ENCODE measurements around the gene SIAH1. TPM values are rescaled to one million over a fixed set of nuclear protein-coding genes. Genes with fewer than 3 reads are reported as not detected.

Gene SIAH1
- total RNA-seq, 1 experiment from 2014 or later = 33.2 TPM

DNA sequence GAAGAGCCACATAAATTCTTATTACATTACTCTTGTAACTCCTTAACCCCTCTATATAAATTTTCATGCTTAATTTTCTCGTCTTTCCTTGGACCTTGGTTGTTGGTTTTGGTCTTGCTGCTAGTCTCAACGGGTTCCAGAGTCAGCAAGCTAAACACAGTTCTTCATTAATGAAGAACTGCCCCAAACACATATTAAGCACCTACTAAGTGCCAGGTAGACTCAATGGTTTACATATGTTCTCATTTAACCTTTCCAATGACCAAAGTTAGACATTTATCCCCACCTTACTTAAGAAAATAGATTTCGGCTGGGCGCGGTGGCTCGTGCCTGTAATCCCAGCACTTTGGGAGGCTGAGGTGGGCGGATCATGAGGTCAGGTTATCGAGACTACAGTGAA, 15.0 kb downstream of the SIAH1 start:
- Histone ChIP-seq H3K27me3 (ENCODE audit: insufficient read depth, low read length) (no peaks in the 10 kb centered on the region), H2AFZ (ENCODE audit: low read length) (no peak overlapping the region), H4K8ac (replicated peaks; ENCODE audit: insufficient read length, low read depth, low read length) (no peak overlapping the region), H2BK5ac (ENCODE audit: insufficient read length, low read length) (no peak overlapping the region), H2BK12ac (ENCODE audit: insufficient read length, low read depth, low read length) (no peak overlapping the region), H3K14ac (ENCODE audit: insufficient read depth, low read length) (no peak overlapping the region), H2BK20ac (ENCODE audit: low read depth, low read length, poor library complexity, severe bottlenecking) (no peak overlapping the region), H4K5ac (ENCODE audit: insufficient read length, low read depth, low read length) (no peak overlapping the region), H3K79me1 (ENCODE audit: insufficient read depth, low read depth, low read length, poor library complexity, severe bottlenecking) (no peaks in the 10 kb centered on the region), H2BK15ac (ENCODE audit: low read depth, low read length) (no peak overlapping the region), H3K56ac (ENCODE audit: insufficient read length, low read depth, low read length) (no peak overlapping the region), H4K91ac (ENCODE audit: insufficient read length, low read depth, low read length) (no peak overlapping the region), H3K9ac (ENCODE audit: extremely low read depth, insufficient read length, low read length) (no peak overlapping the region), H3K4me2 (ENCODE audit: insufficient read depth, insufficient read length, low read length) (no peak overlapping the region), H2BK120ac (ENCODE audit: low read depth, low read length, poor library complexity, severe bottlenecking) (no peak overlapping the region), H2AK5ac (ENCODE audit: insufficient read length, low read length) (no peak overlapping the region), H4K20me1 (ENCODE audit: control insufficient read depth, insufficient read depth, insufficient read length) (no peaks in the 10 kb centered on the region), H3K79me2 (ENCODE audit: insufficient read depth, low read length) (peaks cover 42% of the 10 kb centered on the region), H3K18ac (ENCODE audit: insufficient read length, low read depth, low read length) (no peak overlapping the region), H3K27ac (ENCODE audit: insufficient read length, low read depth, low read length) (no peak overlapping the region), H3K23ac (ENCODE audit: insufficient read length, low read depth, low read length) (no peak overlapping the region), H3K4me1 (ENCODE audit: insufficient read depth, low read length) (peaks cover 6% of the 10 kb centered on the region; the same call in 1 of the 2 replicates), H3T11ph (ENCODE audit: low read length) (no peak overlapping the region), H3K23me2 (ENCODE audit: insufficient read length, low read depth, low read length, poor library complexity, severe bottlenecking) (peaks cover 4% of the 10 kb centered on the region), H3K9me3 (ENCODE audit: control insufficient read depth, low read depth, low read length) (no peaks in the 10 kb centered on the region), H3K4ac (ENCODE audit: low read depth, low read length) (no peak overlapping the region)
- Mint-ChIP-seq H3K4me1 (peaks cover 30 to 31% of the 10 kb centered on the region in 2 experiments), H3K27me3 (ENCODE audit: low read depth) (no peaks in the 10 kb centered on the region), H3K27ac (peak overlapping the region in 1 of 3 experiments; percentile 18; a peak in 1 of 7 replicates), H3K4me3 (no peak overlapping the region), H3K9me3 (no peaks in the 10 kb centered on the region; a peak in 1 of 5 replicates), H3K36me3 (ENCODE audit: insufficient read depth in 1 of 3, low read depth in 3 of 3) (no peaks in the 10 kb centered on the region; a peak in 1 of 7 replicates)
- DNase-seq = no peak
- WGBS (ENCODE audit: extremely low coverage, insufficient read length, low lambda C conversion rate) = no CpG with 5 or more reads among the region's 8 CpGs
- TF ChIP-seq, protein P1, sequence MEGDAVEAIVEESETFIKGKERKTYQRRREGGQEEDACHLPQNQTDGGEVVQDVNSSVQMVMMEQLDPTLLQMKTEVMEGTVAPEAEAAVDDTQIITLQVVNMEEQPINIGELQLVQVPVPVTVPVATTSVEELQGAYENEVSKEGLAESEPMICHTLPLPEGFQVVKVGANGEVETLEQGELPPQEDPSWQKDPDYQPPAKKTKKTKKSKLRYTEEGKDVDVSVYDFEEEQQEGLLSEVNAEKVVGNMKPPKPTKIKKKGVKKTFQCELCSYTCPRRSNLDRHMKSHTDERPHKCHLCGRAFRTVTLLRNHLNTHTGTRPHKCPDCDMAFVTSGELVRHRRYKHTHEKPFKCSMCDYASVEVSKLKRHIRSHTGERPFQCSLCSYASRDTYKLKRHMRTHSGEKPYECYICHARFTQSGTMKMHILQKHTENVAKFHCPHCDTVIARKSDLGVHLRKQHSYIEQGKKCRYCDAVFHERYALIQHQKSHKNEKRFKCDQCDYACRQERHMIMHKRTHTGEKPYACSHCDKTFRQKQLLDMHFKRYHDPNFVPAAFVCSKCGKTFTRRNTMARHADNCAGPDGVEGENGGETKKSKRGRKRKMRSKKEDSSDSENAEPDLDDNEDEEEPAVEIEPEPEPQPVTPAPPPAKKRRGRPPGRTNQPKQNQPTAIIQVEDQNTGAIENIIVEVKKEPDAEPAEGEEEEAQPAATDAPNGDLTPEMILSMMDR (conservative IDR thresholded peaks at IDR 0.05) = no peak
